Raji (cell line): ENCODE results near the gene CCSER1.

Experiments used
- POLR2A ChIP-seq: IDR thresholded peaks from 2 replicates; pipeline ENCODE4 v1.6.1; 2011; ENCODE audit warnings: low read depth, low read length, control low read depth; ENCODE audit not compliant: insufficient read depth

CCSER1 gene

GRCh38 chr4:90883519-90883918, 756.3 kb downstream of the CCSER1 start:
- TF ChIP-seq POLR2A, result no peak

GRCh38 chr4:90888571-90888970, 761.4 kb downstream of the CCSER1 start:
- no peak for TF ChIP-seq POLR2A

- no peak for TF ChIP-seq POLR2A
These were observed 762.0 kb downstream of the CCSER1 start for GRCh38 chr4:90889171-90889570.

- TF ChIP-seq POLR2A, result no peak
These were observed 776.8 kb downstream of the CCSER1 start for GRCh38 chr4:90904021-90904420.

- no peak for TF ChIP-seq POLR2A
These were observed 779.0 kb downstream of the CCSER1 start for GRCh38 chr4:90906239-90906638.

GRCh38 chr4:90922174-90922573, 795.0 kb downstream of the CCSER1 start:
- TF ChIP-seq POLR2A, result no peak

- TF ChIP-seq POLR2A, result no peak
These were observed 799.8 kb downstream of the CCSER1 start for GRCh38 chr4:90926957-90927356.

- TF ChIP-seq POLR2A, result no peak
These were observed 816.1 kb downstream of the CCSER1 start for GRCh38 chr4:90943311-90943710.

- TF ChIP-seq POLR2A, result no peak
These were observed 819.8 kb downstream of the CCSER1 start for GRCh38 chr4:90946945-90947344.

- no peak for TF ChIP-seq POLR2A
These were observed 823.2 kb downstream of the CCSER1 start for GRCh38 chr4:90950385-90950841.

GRCh38 chr4:90951037-90951436, 823.8 kb downstream of the CCSER1 start:
- no peak for TF ChIP-seq POLR2A

GRCh38 chr4:90958256-90958895, 831.2 kb downstream of the CCSER1 start:
- TF ChIP-seq POLR2A, result no peak

GRCh38 chr4:90960433-90960832, 833.2 kb downstream of the CCSER1 start:
- no peak for TF ChIP-seq POLR2A

GRCh38 chr4:90960840-90961239, 833.6 kb downstream of the CCSER1 start:
- TF ChIP-seq POLR2A, result no peak

GRCh38 chr4:90970021-90970420, 842.8 kb downstream of the CCSER1 start:
- no peak for TF ChIP-seq POLR2A

GRCh38 chr4:90977726-90978125, 850.5 kb downstream of the CCSER1 start:
- TF ChIP-seq POLR2A, result no peak

GRCh38 chr4:90979556-90979955, 852.4 kb downstream of the CCSER1 start:
- no peak for TF ChIP-seq POLR2A
